ENCODE results near the gene COL16A1. TPM values are rescaled to one million over a fixed set of nuclear protein-coding genes. Genes with fewer than 3 reads are reported as not detected.

The COL16A1 gene
- total and polyA plus RNA-seq, 4 donors: 0.43 to 3.8 (median 2.3) TPM

DNA sequence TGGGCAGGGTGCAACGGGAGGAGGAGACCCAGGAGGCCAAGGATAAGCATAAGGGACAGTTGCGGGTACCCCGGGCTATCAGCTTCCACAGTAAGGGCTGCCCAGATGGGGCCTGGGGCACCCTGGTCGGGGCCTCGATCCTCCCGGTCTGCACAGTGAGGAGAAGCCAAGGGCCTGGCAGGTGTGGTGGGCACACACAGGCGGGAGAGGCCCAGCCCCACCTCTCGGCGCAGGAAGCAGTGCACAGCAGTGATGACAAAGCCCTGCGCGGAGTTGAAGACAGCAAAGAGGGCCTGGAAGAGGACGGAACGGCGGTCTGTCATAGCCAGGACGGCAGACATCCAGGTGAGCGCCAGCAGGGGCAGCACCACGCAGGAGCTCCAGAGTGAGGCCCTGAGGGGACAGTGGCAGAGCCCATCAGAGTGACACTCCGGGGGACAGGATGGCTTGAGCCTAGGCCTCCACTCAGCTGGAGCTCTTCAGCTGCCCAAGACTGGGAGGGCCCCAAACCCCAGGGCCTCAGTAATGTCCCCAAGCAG lies 29.0 kb upstream of the COL16A1 start:
- Histone ChIP-seq H3K9ac (ENCODE audit: low read depth in 1 of 2, low read length in 2 of 2) (no peak overlapping the region), H3K27me3 (ENCODE audit: control insufficient read depth in 4 of 4, insufficient read depth in 4 of 4, low read length in 3 of 4) (no peaks in the 10 kb centered on the region), H3K36me3 (ENCODE audit: control insufficient read depth in 4 of 4, insufficient read depth in 3 of 4, low read depth in 1 of 4, low read length in 3 of 4) (no peaks in the 10 kb centered on the region), H3K9me3 (ENCODE audit: control insufficient read depth in 4 of 4, low read length in 3 of 4) (no peaks in the 10 kb centered on the region), H3K27ac (ENCODE audit: low read depth in 1 of 2, low read length in 2 of 2) (no peak overlapping the region), H3K4me3 (ENCODE audit: low read depth in 1 of 3, low read length in 3 of 3) (no peak overlapping the region), H3K4me1 (ENCODE audit: control insufficient read depth in 4 of 4, insufficient read depth in 4 of 4, low read length in 3 of 4) (no peaks in the 10 kb centered on the region)
- TF ChIP-seq, protein P1, sequence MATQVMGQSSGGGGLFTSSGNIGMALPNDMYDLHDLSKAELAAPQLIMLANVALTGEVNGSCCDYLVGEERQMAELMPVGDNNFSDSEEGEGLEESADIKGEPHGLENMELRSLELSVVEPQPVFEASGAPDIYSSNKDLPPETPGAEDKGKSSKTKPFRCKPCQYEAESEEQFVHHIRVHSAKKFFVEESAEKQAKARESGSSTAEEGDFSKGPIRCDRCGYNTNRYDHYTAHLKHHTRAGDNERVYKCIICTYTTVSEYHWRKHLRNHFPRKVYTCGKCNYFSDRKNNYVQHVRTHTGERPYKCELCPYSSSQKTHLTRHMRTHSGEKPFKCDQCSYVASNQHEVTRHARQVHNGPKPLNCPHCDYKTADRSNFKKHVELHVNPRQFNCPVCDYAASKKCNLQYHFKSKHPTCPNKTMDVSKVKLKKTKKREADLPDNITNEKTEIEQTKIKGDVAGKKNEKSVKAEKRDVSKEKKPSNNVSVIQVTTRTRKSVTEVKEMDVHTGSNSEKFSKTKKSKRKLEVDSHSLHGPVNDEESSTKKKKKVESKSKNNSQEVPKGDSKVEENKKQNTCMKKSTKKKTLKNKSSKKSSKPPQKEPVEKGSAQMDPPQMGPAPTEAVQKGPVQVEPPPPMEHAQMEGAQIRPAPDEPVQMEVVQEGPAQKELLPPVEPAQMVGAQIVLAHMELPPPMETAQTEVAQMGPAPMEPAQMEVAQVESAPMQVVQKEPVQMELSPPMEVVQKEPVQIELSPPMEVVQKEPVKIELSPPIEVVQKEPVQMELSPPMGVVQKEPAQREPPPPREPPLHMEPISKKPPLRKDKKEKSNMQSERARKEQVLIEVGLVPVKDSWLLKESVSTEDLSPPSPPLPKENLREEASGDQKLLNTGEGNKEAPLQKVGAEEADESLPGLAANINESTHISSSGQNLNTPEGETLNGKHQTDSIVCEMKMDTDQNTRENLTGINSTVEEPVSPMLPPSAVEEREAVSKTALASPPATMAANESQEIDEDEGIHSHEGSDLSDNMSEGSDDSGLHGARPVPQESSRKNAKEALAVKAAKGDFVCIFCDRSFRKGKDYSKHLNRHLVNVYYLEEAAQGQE (IDR thresholded peaks at IDR 0.05): no peak
- TF ChIP-seq HNF4A (conservative IDR thresholded peaks at IDR 0.05) (no peak), FOXA1 (IDR thresholded peaks at IDR 0.05) (no peak), JUND (IDR thresholded peaks at IDR 0.05) (no peak), GABPA (IDR thresholded peaks at IDR 0.05 in 1 of 2, conservative IDR thresholded peaks at IDR 0.05 in 1 of 2) (no peak), SP1 (IDR thresholded peaks at IDR 0.05) (no peak)
- 90% methylated on average over 18 of the region's 18 CpGs for WGBS
- no peak for DNase-seq (ENCODE audit: low spot score)

GRCh38 chr1:31732343-31732742 lies 28.5 kb upstream of the COL16A1 start:
- Histone ChIP-seq H3K27ac (ENCODE audit: low read depth in 1 of 2, low read length in 2 of 2) (no peak overlapping the region), H3K9ac (ENCODE audit: low read depth in 1 of 2, low read length in 2 of 2) (no peak overlapping the region), H3K4me1 (ENCODE audit: control insufficient read depth in 4 of 4, insufficient read depth in 4 of 4, low read length in 3 of 4) (no peaks in the 10 kb centered on the region), H3K36me3 (ENCODE audit: control insufficient read depth in 4 of 4, insufficient read depth in 3 of 4, low read depth in 1 of 4, low read length in 3 of 4) (no peaks in the 10 kb centered on the region), H3K9me3 (ENCODE audit: control insufficient read depth in 4 of 4, low read length in 3 of 4) (no peaks in the 10 kb centered on the region), H3K4me3 (ENCODE audit: low read depth in 1 of 3, low read length in 3 of 3) (no peak overlapping the region), H3K27me3 (ENCODE audit: control insufficient read depth in 4 of 4, insufficient read depth in 4 of 4, low read length in 3 of 4) (no peaks in the 10 kb centered on the region)
- DNase-seq (ENCODE audit: low spot score): no peak
- TF ChIP-seq HNF4G (IDR thresholded peaks at IDR 0.05): no peak
- TF ChIP-seq GABPA (IDR thresholded peaks at IDR 0.05 in 1 of 2, conservative IDR thresholded peaks at IDR 0.05 in 1 of 2): no peak
- TF ChIP-seq MAX (IDR thresholded peaks at IDR 0.05): no peak
- no peak for TF ChIP-seq RAD21 (IDR thresholded peaks at IDR 0.05)
- TF ChIP-seq TAF1 (conservative IDR thresholded peaks at IDR 0.05): no peak
- TF ChIP-seq, protein P1 (IDR thresholded peaks at IDR 0.05): no peak
- TF ChIP-seq EGR1 (IDR thresholded peaks at IDR 0.05; ENCODE audit: low read depth in 2 of 2): no peak
- TF ChIP-seq, protein P2, sequence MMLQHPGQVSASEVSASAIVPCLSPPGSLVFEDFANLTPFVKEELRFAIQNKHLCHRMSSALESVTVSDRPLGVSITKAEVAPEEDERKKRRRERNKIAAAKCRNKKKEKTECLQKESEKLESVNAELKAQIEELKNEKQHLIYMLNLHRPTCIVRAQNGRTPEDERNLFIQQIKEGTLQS (IDR thresholded peaks at IDR 0.05): no peak
- no peak for TF ChIP-seq HNF4A (conservative IDR thresholded peaks at IDR 0.05)
- TF ChIP-seq RXRA (IDR thresholded peaks at IDR 0.05): no peak
- no peak for TF ChIP-seq CTCF (IDR thresholded peaks at IDR 0.05; ENCODE audit: low read depth, low read length, missing input control)
- TF ChIP-seq FOXA1 (IDR thresholded peaks at IDR 0.05): no peak
- TF ChIP-seq JUND (IDR thresholded peaks at IDR 0.05): no peak
- TF ChIP-seq NR2F2 (IDR thresholded peaks at IDR 0.05): no peak
- TF ChIP-seq FOXA2 (IDR thresholded peaks at IDR 0.05): no peak
- no peak for TF ChIP-seq SP1 (IDR thresholded peaks at IDR 0.05)
- TF ChIP-seq, protein P3, sequence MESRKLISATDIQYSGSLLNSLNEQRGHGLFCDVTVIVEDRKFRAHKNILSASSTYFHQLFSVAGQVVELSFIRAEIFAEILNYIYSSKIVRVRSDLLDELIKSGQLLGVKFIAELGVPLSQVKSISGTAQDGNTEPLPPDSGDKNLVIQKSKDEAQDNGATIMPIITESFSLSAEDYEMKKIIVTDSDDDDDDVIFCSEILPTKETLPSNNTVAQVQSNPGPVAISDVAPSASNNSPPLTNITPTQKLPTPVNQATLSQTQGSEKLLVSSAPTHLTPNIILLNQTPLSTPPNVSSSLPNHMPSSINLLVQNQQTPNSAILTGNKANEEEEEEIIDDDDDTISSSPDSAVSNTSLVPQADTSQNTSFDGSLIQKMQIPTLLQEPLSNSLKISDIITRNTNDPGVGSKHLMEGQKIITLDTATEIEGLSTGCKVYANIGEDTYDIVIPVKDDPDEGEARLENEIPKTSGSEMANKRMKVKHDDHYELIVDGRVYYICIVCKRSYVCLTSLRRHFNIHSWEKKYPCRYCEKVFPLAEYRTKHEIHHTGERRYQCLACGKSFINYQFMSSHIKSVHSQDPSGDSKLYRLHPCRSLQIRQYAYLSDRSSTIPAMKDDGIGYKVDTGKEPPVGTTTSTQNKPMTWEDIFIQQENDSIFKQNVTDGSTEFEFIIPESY (IDR thresholded peaks at IDR 0.05): no peak
- no peak for TF ChIP-seq YY1 (IDR thresholded peaks at IDR 0.05)
- WGBS: 79% methylated on average over 6 of the region's 6 CpGs

Measured in liver (tissue), 9 donors.